CD14-positive monocyte (primary cell): ENCODE data around the gene DOCK10. TPM values are rescaled to one million over a fixed set of nuclear protein-coding genes. Genes with fewer than 3 reads are reported as not detected.

Source experiments
- DNase-seq, 3 donors: peaks; one replicate each; pipeline ENCODE4 v3.0.0-alpha.2; 2011 to 2022
- H2AFZ ChIP-seq: 2 replicates; pipeline ENCODE4 v1.6.0; 2012; ENCODE audit warnings: mild to moderate bottlenecking, low read depth, low read length, inconsistent platforms; ENCODE audit not compliant: insufficient read depth, poor library complexity, severe bottlenecking
- H3K27ac ChIP-seq, 2 donors: 1 replicate in 1 of 2; 2 replicates in 1 of 2; pipeline ENCODE4 v1.5.1; 2012 to 2013; ENCODE audit warnings: low read length in 2 of 2, control low read depth in 1 of 2, inconsistent platforms in 1 of 2, low read depth in 1 of 2, mild to moderate bottlenecking in 1 of 2
- H3K27me3 ChIP-seq, 2 donors: one replicate each; pipeline versions ENCODE4 v1.6.0 to v1.6.1; 2011 to 2013; ENCODE audit warnings: low read length in 2 of 2; ENCODE audit not compliant: control insufficient read depth in 2 of 2, insufficient read depth in 2 of 2
- H3K36me3 ChIP-seq, 2 donors: replicated peaks in 1 of 2; 1 replicate in 1 of 2; 2 replicates in 1 of 2; pipeline versions ENCODE4 v1.5.1 to v1.6.1; 2012 to 2013; ENCODE audit warnings: low read length in 2 of 2, control low read depth in 1 of 2, inconsistent platforms in 1 of 2, mild to moderate bottlenecking in 1 of 2; ENCODE audit not compliant: insufficient read depth in 2 of 2, control insufficient read depth in 1 of 2
- H3K4me1 ChIP-seq, 2 donors: 1 replicate in 1 of 2; 2 replicates in 1 of 2; pipeline versions ENCODE4 v1.5.1 to v1.6.1; 2012 to 2013; ENCODE audit warnings: low read length in 2 of 2, control low read depth in 1 of 2, inconsistent platforms in 1 of 2, mild to moderate bottlenecking in 1 of 2, moderate library complexity in 1 of 2; ENCODE audit not compliant: insufficient read depth in 2 of 2, control insufficient read depth in 1 of 2
- H3K4me2 ChIP-seq: replicated peaks from 2 replicates; pipeline ENCODE3; 2012; ENCODE audit warnings: low read length, moderate library complexity, mild to moderate bottlenecking; ENCODE audit not compliant: poor library complexity, severe bottlenecking; ENCODE audit errors: extremely low read depth
- H3K4me3 ChIP-seq, 3 experiments: fragments of 200-600 bp in 1 of 3; sonication (generic) in 1 of 3; replicated peaks in 1 of 3; 1 replicate in 2 of 3; 2 replicates in 1 of 3; pipeline ENCODE4 v1.5.1; 2011 to 2013; ENCODE audit warnings: low read length in 3 of 3, mild to moderate bottlenecking in 3 of 3, control low read depth in 2 of 3, low read depth in 2 of 3, inconsistent platforms in 1 of 3, moderate library complexity in 1 of 3
- H3K79me2 ChIP-seq: 2 replicates; pipeline ENCODE4 v1.6.0; 2012; ENCODE audit warnings: mild to moderate bottlenecking, control low read depth, inconsistent platforms, low read length, moderate library complexity; ENCODE audit not compliant: insufficient read depth
- H3K9ac ChIP-seq: 2 replicates; pipeline ENCODE4 v1.6.0; 2017; ENCODE audit warnings: low read length, mild to moderate bottlenecking; ENCODE audit not compliant: insufficient read depth, poor library complexity, severe bottlenecking
- H3K9me3 ChIP-seq, 2 donors: replicated peaks in 1 of 2; 1 replicate in 1 of 2; 2 replicates in 1 of 2; pipeline versions ENCODE4 v1.5.1 to v1.6.1; 2012 to 2013; ENCODE audit warnings: low read length in 2 of 2, control low read depth in 1 of 2; ENCODE audit not compliant: control insufficient read depth in 1 of 2, insufficient read depth in 1 of 2
- H4K20me1 ChIP-seq: 2 replicates; pipeline ENCODE4 v1.6.0; 2012; ENCODE audit warnings: mild to moderate bottlenecking, low read length, control low read depth, moderate library complexity; ENCODE audit not compliant: insufficient read depth
- H3K27ac Mint-ChIP-seq, 7 donors: one replicate each; pipeline ENCODE4 v1.8.0; 2020; ENCODE audit warnings: mild to moderate bottlenecking in 7 of 7, mixed read lengths in 7 of 7, moderate library complexity in 6 of 7, inconsistent platforms in 2 of 7
- H3K27me3 Mint-ChIP-seq, 3 donors: one replicate each; pipeline ENCODE4 v1.8.0; 2021 to 2022; ENCODE audit warnings: low read depth in 3 of 3, mild to moderate bottlenecking in 3 of 3, mixed read lengths in 3 of 3, moderate library complexity in 3 of 3, inconsistent platforms in 1 of 3
- H3K36me3 Mint-ChIP-seq, 2 donors: one replicate each; pipeline ENCODE4 v1.8.0; 2020; ENCODE audit warnings: mixed read lengths in 2 of 2, inconsistent platforms in 1 of 2, mild to moderate bottlenecking in 1 of 2
- H3K4me1 Mint-ChIP-seq: one replicate; pipeline ENCODE4 v1.8.0; 2020; ENCODE audit warnings: mild to moderate bottlenecking, mixed read lengths
- H3K4me3 Mint-ChIP-seq, 2 donors: one replicate each; pipeline ENCODE4 v1.8.0; 2020; ENCODE audit warnings: mild to moderate bottlenecking in 2 of 2, mixed read lengths in 2 of 2, moderate library complexity in 1 of 2
- H3K9me3 Mint-ChIP-seq, 7 donors: one replicate each; pipeline ENCODE4 v1.8.0; 2020 to 2022; ENCODE audit warnings: mixed read lengths in 7 of 7, mild to moderate bottlenecking in 6 of 7, moderate library complexity in 6 of 7, inconsistent platforms in 2 of 7
- WGBS: methylation state at CpG from one replicate; pipeline ENCODE4 v1.1.5; 2013; ENCODE audit warnings: missing lambda C conversion rate; ENCODE audit not compliant: insufficient coverage; 5-methylcytosine and 5-hydroxymethylcytosine counted together
- intact Hi-C, 2 donors: fragments of 100-400 bp; cut with micrococcal nuclease; formaldehyde crosslinking; loops; one replicate each; pipeline versions ENCODE4 v1.15.0 to v1.15.1; 2023
- polyA plus RNA-seq, 3 donors: library from polyadenylated mRNA; depleted of rRNA in 1 of 3; unstranded in 2 of 3; stranded (reverse) in 1 of 3; fragments of 300-500 nt in 2 of 3; fragments of >200 nt in 1 of 3; fragmentation: Illumina TruSeq in 2 of 3; gene quantifications; 1 replicate in 2 of 3; 2 replicates in 1 of 3; pipeline ENCODE4 v1.2.3, GENCODE V29; 2012 to 2021
- TF ChIP-seq, protein P1 (sequence below): fragments of 200-600 bp; IDR thresholded peaks from one replicate; pipeline ENCODE4 v1.8.0; 2022; ENCODE audit warnings: antibody characterized with exemption, mild to moderate bottlenecking

Gene DOCK10
- polyA plus RNA-seq, 3 donors, result 9.5 to 30.9 (median 16.5) TPM

- Mint-ChIP-seq H3K27me3 (peaks cover 0 to 1% (median 0%) of the 10 kb centered on the region in 3 donors), H3K27ac (peak overlapping the region; percentile 86 to 96 (median 94)), H3K9me3 (peaks cover 0 to 4% (median 0%) of the 10 kb centered on the region in 7 donors), H3K4me1 (peaks cover 23% of the 10 kb centered on the region), H3K36me3 (peaks cover 23 to 35% of the 10 kb centered on the region in 2 donors), H3K4me3 (no peak overlapping the region)
- H2AFZ ChIP-seq, result no peak overlapping the region
- H3K27ac ChIP-seq, result peak overlapping the region; percentile 55 to 71
- H3K9me3 ChIP-seq, result no peaks in the 10 kb centered on the region
- H3K9ac ChIP-seq, result no peak overlapping the region
- TF ChIP-seq, protein P1, sequence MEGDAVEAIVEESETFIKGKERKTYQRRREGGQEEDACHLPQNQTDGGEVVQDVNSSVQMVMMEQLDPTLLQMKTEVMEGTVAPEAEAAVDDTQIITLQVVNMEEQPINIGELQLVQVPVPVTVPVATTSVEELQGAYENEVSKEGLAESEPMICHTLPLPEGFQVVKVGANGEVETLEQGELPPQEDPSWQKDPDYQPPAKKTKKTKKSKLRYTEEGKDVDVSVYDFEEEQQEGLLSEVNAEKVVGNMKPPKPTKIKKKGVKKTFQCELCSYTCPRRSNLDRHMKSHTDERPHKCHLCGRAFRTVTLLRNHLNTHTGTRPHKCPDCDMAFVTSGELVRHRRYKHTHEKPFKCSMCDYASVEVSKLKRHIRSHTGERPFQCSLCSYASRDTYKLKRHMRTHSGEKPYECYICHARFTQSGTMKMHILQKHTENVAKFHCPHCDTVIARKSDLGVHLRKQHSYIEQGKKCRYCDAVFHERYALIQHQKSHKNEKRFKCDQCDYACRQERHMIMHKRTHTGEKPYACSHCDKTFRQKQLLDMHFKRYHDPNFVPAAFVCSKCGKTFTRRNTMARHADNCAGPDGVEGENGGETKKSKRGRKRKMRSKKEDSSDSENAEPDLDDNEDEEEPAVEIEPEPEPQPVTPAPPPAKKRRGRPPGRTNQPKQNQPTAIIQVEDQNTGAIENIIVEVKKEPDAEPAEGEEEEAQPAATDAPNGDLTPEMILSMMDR, result no peak
- peaks cover 72% of the 10 kb centered on the region for H3K79me2 ChIP-seq
- H3K36me3 ChIP-seq, result peaks cover 4 to 10% of the 10 kb centered on the region in 2 donors
- peak; percentile 84 to 95 (median 84) for DNase-seq
- WGBS, result 0% methylated on average over 2 of the region's 5 CpGs
- intact Hi-C loops, result loop anchor here in 1 of 2 donors (5.0 kb wide), 1 partner anchor 42 kb away; no protein-coding TSS in a partner anchor
- H3K4me1 ChIP-seq, result peaks cover 12 to 18% of the 10 kb centered on the region in 2 donors
- H3K4me3 ChIP-seq, result no peak overlapping the region
- peak overlapping the region; percentile 4 for H3K4me2 ChIP-seq
- H4K20me1 ChIP-seq, result no peaks in the 10 kb centered on the region
- no peaks in the 10 kb centered on the region for H3K27me3 ChIP-seq
Observed at GRCh38 chr2:224909885-224910573, 132.2 kb downstream of the DOCK10 start.

GRCh38 chr2:224908818-224909217 lies 133.4 kb downstream of the DOCK10 start:
- H3K36me3 Mint-ChIP-seq, result peaks cover 23 to 35% of the 10 kb centered on the region in 2 donors
- Histone ChIP-seq H3K36me3 (peaks cover 4 to 9% of the 10 kb centered on the region in 2 donors), H3K4me1 (peaks cover 12 to 18% of the 10 kb centered on the region in 2 donors), H3K79me2 (peaks cover 73% of the 10 kb centered on the region), H3K27ac (peak overlapping the region in 1 of 2 donors; percentile 71), H4K20me1 (no peaks in the 10 kb centered on the region), H3K27me3 (no peaks in the 10 kb centered on the region), H2AFZ (no peak overlapping the region), H3K9ac (no peak overlapping the region), H3K4me3 (no peak overlapping the region), H3K4me2 (no peak overlapping the region), H3K9me3 (no peaks in the 10 kb centered on the region)
- intact Hi-C loops, result no loop called here
- H3K27me3 Mint-ChIP-seq, result peaks cover 0 to 1% (median 0%) of the 10 kb centered on the region in 3 donors
- H3K4me1 Mint-ChIP-seq, result peaks cover 23% of the 10 kb centered on the region
- TF ChIP-seq, protein P1, result no peak
- H3K9me3 Mint-ChIP-seq, result peaks cover 0 to 4% (median 0%) of the 10 kb centered on the region in 7 donors
- no peak overlapping the region for H3K4me3 Mint-ChIP-seq
- no CpG with 5 or more reads among the region's 2 CpGs for WGBS
- H3K27ac Mint-ChIP-seq, result peak overlapping the region in 5 of 7 donors; percentile 86 to 96 (median 89)
- DNase-seq, result no peak
